HepG2 (cell line): ENCODE data around the gene SH3BP5. TPM values are rescaled to one million over a fixed set of nuclear protein-coding genes. Genes with fewer than 3 reads are reported as not detected.

Source experiments
- ELF1 ChIP-seq: sonication (generic); formaldehyde crosslinking; IDR thresholded peaks from 2 replicates; pipeline ENCODE4 v1.4.0; 2020; ENCODE audit warnings: missing genetic modification reagents
- FOXM1 ChIP-seq: sonication (generic); formaldehyde crosslinking; IDR thresholded peaks from 2 replicates; pipeline ENCODE4 v1.5.0; 2020; ENCODE audit warnings: missing genetic modification reagents
- HOXA9 ChIP-seq: sonication (generic); formaldehyde crosslinking; IDR thresholded peaks from 2 replicates; pipeline ENCODE4 v1.8.1; 2022; ENCODE audit warnings: missing genetic modification reagents, mild to moderate bottlenecking, moderate library complexity, borderline replicate concordance
- IRF2 ChIP-seq: IDR thresholded peaks from 2 replicates; pipeline ENCODE4 v1.6.1; 2018; ENCODE audit warnings: missing genetic modification reagents, missing compliant biosample characterization
- MZF1 ChIP-seq: sonication (generic); formaldehyde crosslinking; IDR thresholded peaks from 2 replicates; pipeline ENCODE4 v1.8.1; 2023; ENCODE audit warnings: mild to moderate bottlenecking, missing genetic modification reagents, borderline replicate concordance
- NFKBIZ ChIP-seq: IDR thresholded peaks from 2 replicates; pipeline ENCODE4 v1.6.1; 2018; ENCODE audit warnings: missing genetic modification reagents, missing compliant biosample characterization
- PAF1 ChIP-seq: IDR thresholded peaks from 2 replicates; pipeline ENCODE4 v1.6.1; 2016; ENCODE audit warnings: missing genetic modification reagents, missing compliant biosample characterization
- PRPF4 ChIP-seq: fragments of 200-400 bp; formaldehyde crosslinking; IDR thresholded peaks from 2 replicates; pipeline ENCODE4 v1.6.1; 2016; ENCODE audit warnings: low read length, low read depth; ENCODE audit not compliant: poor library complexity, severe bottlenecking
- SKI ChIP-seq: fragments of 450-650 bp; IDR thresholded peaks from one replicate; pipeline ENCODE4 v1.6.1; 2018; ENCODE audit warnings: mild to moderate bottlenecking; ENCODE audit not compliant: partially characterized antibody
- SOX13 ChIP-seq, 3 experiments: fragments of 450-650 bp in 1 of 3; sonication (generic) in 1 of 3; formaldehyde crosslinking in 1 of 3; IDR thresholded peaks in 2 of 3; conservative IDR thresholded peaks in 1 of 3; 2 replicates each; pipeline versions ENCODE4 v1.5.0 to v1.6.1; 2016 to 2020; ENCODE audit warnings: antibody characterized with exemption in 1 of 3, mild to moderate bottlenecking in 1 of 3, missing compliant biosample characterization in 1 of 3, missing genetic modification reagents in 1 of 3, moderate library complexity in 1 of 3
- ZNF253 ChIP-seq: sonication (generic); formaldehyde crosslinking; IDR thresholded peaks from 2 replicates; pipeline ENCODE4 v1.8.0; 2022; ENCODE audit warnings: mild to moderate bottlenecking, missing genetic modification reagents, borderline replicate concordance
- ZNF629 ChIP-seq: sonication (generic); formaldehyde crosslinking; conservative IDR thresholded peaks from 2 replicates; pipeline ENCODE4 v1.5.0; 2020; ENCODE audit warnings: missing genetic modification reagents
- polyA plus RNA-seq, 8 experiments: library from polyadenylated mRNA; depleted of rRNA in 3 of 8; stranded (reverse) in 7 of 8; unstranded in 1 of 8; fragments of >200 nt; fragmentation: Illumina TruSeq in 4 of 8; extraction: Trizol in 4 of 8; gene quantifications; 2 replicates each; pipeline versions ENCODE4 v1.2.1 to v1.2.3, GENCODE V29; 2011 to 2016; ENCODE audit warnings: low read depth in 4 of 8, missing spikeins in 1 of 8, mixed read lengths in 1 of 8; ENCODE audit not compliant: insufficient read depth in 1 of 8
- total RNA-seq, 5 experiments: library from RNA; depleted of rRNA; stranded (reverse); fragments of >200 nt; fragmentation: Illumina TruSeq; extraction: Trizol; gene quantifications; 2 replicates each; pipeline ENCODE4 v1.2.3, GENCODE V29; 2016; ENCODE audit warnings: low read depth in 1 of 5
- TF ChIP-seq, protein P1 (sequence below): sonication (generic); formaldehyde crosslinking; IDR thresholded peaks from 2 replicates; pipeline ENCODE4 v1.4.0; 2020; ENCODE audit warnings: missing genetic modification reagents; ENCODE audit errors: not compliant biosample characterization
- TF ChIP-seq, protein P2 (sequence below): sonication (generic); formaldehyde crosslinking; IDR thresholded peaks from 2 replicates; pipeline ENCODE4 v1.4.0; 2020; ENCODE audit warnings: missing genetic modification reagents
- TF ChIP-seq, protein P3 (sequence below): sonication (generic); formaldehyde crosslinking; IDR thresholded peaks from 2 replicates; pipeline ENCODE4 v1.5.0; 2020; ENCODE audit warnings: missing genetic modification reagents
- TF ChIP-seq, protein P4 (sequence below): sonication (generic); formaldehyde crosslinking; IDR thresholded peaks from 2 replicates; pipeline ENCODE4 v1.8.1; 2022; ENCODE audit warnings: low read depth, mild to moderate bottlenecking, missing genetic modification reagents
- TF ChIP-seq, protein P5 (sequence below): sonication (generic); formaldehyde crosslinking; IDR thresholded peaks from 2 replicates; pipeline ENCODE4 v1.5.1; 2020; ENCODE audit warnings: missing genetic modification reagents, mild to moderate bottlenecking, borderline replicate concordance

Gene SH3BP5
- total and polyA plus RNA-seq, 2 of the 13 experiments (the other 11 are each of a cell fraction or from before 2014, with no cell fraction given) = 0.09 to 0.16 TPM

DNA sequence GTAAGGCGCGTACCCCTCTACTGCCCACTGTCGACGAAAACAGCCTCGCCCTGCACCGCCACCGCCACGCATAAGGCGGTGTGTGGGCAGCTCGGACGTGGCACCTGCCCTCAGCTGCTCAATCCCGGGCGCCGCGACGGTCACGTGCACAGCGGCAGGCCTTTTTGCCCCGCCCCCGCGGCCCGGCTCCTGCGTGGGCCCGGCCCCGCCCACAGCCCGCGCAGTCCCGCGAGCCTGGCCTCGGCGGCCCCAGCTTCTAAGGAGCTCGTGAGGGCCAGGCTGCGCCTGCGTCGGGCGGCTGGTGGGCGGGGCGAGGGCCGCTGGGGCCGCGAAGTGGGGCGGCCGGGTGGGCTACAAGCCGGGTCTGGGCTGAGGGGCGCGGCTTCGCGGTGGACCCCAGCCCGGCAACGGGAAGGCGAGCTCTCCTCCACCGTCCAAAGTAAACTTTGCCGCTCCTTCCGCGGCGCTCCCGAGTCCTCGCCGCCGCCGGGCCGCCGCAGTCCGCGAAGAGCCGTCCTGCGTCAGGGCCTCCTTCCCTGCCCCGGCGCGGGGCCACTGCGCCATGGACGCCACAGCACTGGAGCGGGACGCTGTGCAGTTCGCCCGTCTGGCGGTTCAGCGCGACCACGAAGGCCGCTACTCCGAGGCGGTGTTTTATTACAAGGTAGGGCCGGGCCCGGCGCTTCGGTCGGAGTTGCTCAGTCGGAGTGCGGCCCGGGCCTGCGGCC is 126.3 kb downstream of the SH3BP5 start, which contains the start of gene CAPN7 (continued):
- TF ChIP-seq PAF1 = no peak
- TF ChIP-seq ZNF629 (CRISPR knock-in tag) = peak; percentile 24
- peak; percentile 45; the same call in 1 of the 2 replicates for TF ChIP-seq FOXM1
- TF ChIP-seq SKI = peak; percentile 64
- TF ChIP-seq, protein P1, sequence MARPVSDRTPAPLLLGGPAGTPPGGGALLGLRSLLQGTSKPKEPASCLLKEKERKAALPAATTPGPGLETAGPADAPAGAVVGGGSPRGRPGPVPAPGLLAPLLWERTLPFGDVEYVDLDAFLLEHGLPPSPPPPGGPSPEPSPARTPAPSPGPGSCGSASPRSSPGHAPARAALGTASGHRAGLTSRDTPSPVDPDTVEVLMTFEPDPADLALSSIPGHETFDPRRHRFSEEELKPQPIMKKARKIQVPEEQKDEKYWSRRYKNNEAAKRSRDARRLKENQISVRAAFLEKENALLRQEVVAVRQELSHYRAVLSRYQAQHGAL (CRISPR knock-in tag) = peak; percentile 60
- TF ChIP-seq MZF1 (CRISPR knock-in tag) = no peak
- TF ChIP-seq HOXA9 (CRISPR knock-in tag) = peak; percentile 82; the same call in 1 of the 2 replicates
- TF ChIP-seq, protein P2, sequence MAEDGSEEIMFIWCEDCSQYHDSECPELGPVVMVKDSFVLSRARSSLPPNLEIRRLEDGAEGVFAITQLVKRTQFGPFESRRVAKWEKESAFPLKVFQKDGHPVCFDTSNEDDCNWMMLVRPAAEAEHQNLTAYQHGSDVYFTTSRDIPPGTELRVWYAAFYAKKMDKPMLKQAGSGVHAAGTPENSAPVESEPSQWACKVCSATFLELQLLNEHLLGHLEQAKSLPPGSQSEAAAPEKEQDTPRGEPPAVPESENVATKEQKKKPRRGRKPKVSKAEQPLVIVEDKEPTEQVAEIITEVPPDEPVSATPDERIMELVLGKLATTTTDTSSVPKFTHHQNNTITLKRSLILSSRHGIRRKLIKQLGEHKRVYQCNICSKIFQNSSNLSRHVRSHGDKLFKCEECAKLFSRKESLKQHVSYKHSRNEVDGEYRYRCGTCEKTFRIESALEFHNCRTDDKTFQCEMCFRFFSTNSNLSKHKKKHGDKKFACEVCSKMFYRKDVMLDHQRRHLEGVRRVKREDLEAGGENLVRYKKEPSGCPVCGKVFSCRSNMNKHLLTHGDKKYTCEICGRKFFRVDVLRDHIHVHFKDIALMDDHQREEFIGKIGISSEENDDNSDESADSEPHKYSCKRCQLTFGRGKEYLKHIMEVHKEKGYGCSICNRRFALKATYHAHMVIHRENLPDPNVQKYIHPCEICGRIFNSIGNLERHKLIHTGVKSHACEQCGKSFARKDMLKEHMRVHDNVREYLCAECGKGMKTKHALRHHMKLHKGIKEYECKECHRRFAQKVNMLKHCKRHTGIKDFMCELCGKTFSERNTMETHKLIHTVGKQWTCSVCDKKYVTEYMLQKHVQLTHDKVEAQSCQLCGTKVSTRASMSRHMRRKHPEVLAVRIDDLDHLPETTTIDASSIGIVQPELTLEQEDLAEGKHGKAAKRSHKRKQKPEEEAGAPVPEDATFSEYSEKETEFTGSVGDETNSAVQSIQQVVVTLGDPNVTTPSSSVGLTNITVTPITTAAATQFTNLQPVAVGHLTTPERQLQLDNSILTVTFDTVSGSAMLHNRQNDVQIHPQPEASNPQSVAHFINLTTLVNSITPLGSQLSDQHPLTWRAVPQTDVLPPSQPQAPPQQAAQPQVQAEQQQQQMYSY = peak; percentile 63
- no peak for TF ChIP-seq SOX13 (IDR thresholded peaks at IDR 0.05)
- TF ChIP-seq SOX13 (CRISPR knock-in tag; conservative IDR thresholded peaks at IDR 0.05 in 1 of 2, IDR thresholded peaks at IDR 0.05 in 1 of 2) = peak in 1 of 2 experiments; percentile 48; a peak in 1 of 4 replicates
- TF ChIP-seq, protein P3, sequence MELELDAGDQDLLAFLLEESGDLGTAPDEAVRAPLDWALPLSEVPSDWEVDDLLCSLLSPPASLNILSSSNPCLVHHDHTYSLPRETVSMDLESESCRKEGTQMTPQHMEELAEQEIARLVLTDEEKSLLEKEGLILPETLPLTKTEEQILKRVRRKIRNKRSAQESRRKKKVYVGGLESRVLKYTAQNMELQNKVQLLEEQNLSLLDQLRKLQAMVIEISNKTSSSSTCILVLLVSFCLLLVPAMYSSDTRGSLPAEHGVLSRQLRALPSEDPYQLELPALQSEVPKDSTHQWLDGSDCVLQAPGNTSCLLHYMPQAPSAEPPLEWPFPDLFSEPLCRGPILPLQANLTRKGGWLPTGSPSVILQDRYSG (CRISPR knock-in tag) = peak; percentile 29; the same call in 1 of the 2 replicates
- no peak for TF ChIP-seq PRPF4
- peak; percentile 71 for TF ChIP-seq IRF2 (CRISPR knock-in tag)
- 0 out of 2 replicates have a peak, but pooled peaks have one; percentile 13 for TF ChIP-seq NFKBIZ
- TF ChIP-seq ELF1 = no peak
- TF ChIP-seq, protein P4, sequence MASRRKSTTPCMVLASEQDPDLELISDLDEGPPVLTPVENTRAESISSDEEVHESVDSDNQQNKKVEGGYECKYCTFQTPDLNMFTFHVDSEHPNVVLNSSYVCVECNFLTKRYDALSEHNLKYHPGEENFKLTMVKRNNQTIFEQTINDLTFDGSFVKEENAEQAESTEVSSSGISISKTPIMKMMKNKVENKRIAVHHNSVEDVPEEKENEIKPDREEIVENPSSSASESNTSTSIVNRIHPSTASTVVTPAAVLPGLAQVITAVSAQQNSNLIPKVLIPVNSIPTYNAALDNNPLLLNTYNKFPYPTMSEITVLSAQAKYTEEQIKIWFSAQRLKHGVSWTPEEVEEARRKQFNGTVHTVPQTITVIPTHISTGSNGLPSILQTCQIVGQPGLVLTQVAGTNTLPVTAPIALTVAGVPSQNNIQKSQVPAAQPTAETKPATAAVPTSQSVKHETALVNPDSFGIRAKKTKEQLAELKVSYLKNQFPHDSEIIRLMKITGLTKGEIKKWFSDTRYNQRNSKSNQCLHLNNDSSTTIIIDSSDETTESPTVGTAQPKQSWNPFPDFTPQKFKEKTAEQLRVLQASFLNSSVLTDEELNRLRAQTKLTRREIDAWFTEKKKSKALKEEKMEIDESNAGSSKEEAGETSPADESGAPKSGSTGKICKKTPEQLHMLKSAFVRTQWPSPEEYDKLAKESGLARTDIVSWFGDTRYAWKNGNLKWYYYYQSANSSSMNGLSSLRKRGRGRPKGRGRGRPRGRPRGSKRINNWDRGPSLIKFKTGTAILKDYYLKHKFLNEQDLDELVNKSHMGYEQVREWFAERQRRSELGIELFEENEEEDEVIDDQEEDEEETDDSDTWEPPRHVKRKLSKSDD (CRISPR knock-in tag) = peak; percentile 68
- TF ChIP-seq ZNF253 (CRISPR knock-in tag) = peak; percentile 59; the same call in 1 of the 2 replicates
- TF ChIP-seq, protein P5, sequence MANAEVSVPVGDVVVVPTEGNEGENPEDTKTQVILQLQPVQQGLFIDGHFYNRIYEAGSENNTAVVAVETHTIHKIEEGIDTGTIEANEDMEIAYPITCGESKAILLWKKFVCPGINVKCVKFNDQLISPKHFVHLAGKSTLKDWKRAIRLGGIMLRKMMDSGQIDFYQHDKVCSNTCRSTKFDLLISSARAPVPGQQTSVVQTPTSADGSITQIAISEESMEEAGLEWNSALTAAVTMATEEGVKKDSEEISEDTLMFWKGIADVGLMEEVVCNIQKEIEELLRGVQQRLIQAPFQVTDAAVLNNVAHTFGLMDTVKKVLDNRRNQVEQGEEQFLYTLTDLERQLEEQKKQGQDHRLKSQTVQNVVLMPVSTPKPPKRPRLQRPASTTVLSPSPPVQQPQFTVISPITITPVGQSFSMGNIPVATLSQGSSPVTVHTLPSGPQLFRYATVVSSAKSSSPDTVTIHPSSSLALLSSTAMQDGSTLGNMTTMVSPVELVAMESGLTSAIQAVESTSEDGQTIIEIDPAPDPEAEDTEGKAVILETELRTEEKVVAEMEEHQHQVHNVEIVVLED = peak; percentile 51
